ENCODE measurements around the gene PHF2.

Gene PHF2

GRCh38 chr9:93579711-93580516 is 3.5 kb downstream of the PHF2 start:
- H3K4me3 ChIP-seq (ENCODE audit: low read depth, low read length) = no peak overlapping the region
- no peak for TF ChIP-seq CTCF (IDR thresholded peaks at IDR 0.05; ENCODE audit: low read depth, low read length)

DNA sequence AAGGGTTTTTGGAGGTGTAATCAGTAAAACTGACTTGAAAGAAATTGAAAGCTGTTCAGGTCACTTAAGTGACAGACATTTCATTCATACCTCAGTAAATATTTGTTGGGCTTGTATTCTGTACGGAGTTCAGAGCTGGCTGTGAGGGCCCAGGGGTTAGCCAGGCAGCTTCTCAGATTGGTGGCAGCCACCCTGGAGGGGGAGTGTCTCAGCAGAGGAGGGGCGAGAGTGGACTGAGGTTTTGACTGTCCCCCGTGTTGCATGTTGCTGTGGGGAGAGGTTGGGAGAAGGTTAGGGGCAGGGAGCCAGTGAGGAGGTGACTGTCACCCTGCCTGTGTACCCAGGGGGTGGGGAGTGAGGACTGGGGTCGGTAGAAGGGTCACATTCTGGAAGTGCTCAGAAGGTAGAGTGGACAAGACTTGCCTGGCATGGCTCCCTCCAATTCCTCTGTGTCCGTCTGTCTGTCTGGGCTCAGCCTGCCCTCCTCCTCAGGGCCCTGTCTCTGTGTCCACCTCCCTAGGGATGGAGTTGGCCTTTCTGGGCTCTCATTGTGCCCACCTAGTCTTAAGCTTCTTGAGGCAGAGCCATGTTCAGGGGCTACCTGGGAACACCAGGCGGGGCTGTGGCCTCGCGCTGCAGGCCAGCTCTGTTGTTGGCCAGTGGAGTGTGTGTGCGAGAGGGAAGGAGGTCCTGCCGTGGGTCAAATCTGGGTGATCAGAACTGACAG is 4.4 kb downstream of the PHF2 start:
- H3K4me3 ChIP-seq (ENCODE audit: low read depth, low read length) = no peak overlapping the region
- no peak for TF ChIP-seq CTCF (IDR thresholded peaks at IDR 0.05; ENCODE audit: low read depth, low read length)

DNA sequence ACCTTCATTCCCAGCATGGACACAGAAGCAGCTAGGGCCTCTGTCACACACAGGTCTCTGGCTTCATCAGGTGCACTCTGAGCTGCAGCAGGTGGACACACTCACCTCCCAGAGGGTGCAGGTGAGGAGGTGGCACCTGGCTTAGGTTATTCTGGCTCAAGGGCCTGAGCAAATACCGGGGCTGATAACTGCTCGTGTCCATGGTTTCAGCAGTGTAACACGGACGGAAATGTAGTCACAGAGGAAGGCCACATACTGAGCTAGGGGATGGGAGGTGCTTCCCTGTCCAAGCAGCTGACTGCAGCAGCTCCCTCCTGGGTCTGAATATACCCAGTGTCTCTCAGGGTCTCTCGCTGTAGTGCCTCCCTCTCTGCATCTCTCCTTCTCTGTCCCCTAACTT is 5.7 kb downstream of the PHF2 start:
- no peak for TF ChIP-seq CTCF (IDR thresholded peaks at IDR 0.05; ENCODE audit: low read depth, low read length)
- no peak overlapping the region for H3K4me3 ChIP-seq (ENCODE audit: low read depth, low read length)

DNA sequence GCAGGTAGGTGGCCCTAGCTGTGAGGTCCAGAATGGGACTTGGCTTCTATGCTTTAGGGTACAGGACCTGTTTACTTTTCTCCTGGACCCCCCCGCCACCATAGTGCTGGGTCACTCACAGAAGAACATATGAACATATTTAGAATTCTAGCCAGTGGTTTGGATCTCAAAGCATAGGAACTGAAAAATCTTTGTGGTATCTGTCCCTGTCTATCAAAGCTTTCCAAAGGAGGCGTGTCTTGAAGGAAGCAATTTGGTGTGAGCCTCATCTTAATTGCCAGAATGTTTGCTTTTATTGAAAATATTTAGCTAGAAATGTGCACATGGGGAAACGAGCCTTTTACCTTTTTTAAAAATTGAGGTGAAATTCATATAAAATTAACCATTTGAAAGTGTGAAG is 6.2 kb downstream of the PHF2 start:
- TF ChIP-seq CTCF (IDR thresholded peaks at IDR 0.05; ENCODE audit: low read depth, low read length) = no peak
- H3K4me3 ChIP-seq (ENCODE audit: low read depth, low read length) = no peak overlapping the region

DNA sequence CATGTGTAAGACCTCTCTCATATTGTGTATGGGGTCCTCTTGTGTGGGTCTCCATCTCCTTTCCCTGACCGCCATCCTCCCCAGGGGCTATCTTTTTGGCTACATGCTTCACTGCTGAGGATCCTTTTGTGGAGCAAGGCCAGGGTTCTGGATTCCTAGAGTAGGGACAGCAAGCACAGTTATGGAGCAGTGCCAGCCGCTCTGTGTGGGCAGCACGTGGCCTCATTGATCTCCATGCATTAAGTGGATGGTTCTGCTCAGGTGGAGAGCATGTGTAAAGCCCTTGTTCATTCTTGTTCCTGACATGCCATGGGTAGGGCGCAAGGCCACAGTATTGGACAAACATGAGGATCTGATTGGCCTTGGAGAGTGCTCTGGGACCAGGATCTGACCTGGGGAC is 8.9 kb downstream of the PHF2 start:
- H3K4me3 ChIP-seq (ENCODE audit: low read depth, low read length) = no peak overlapping the region
- no peak for TF ChIP-seq CTCF (IDR thresholded peaks at IDR 0.05; ENCODE audit: low read depth, low read length)

GRCh38 chr9:93585695-93586094 is 9.3 kb downstream of the PHF2 start:
- no peak for TF ChIP-seq CTCF (IDR thresholded peaks at IDR 0.05; ENCODE audit: low read depth, low read length)

More at GRCh38 chr9:93585695-93586094, 9.3 kb downstream of the PHF2 start:
- H3K4me3 ChIP-seq (ENCODE audit: low read depth, low read length) = no peak overlapping the region
